ENCODE results near the gene SUSD4.

DNA sequence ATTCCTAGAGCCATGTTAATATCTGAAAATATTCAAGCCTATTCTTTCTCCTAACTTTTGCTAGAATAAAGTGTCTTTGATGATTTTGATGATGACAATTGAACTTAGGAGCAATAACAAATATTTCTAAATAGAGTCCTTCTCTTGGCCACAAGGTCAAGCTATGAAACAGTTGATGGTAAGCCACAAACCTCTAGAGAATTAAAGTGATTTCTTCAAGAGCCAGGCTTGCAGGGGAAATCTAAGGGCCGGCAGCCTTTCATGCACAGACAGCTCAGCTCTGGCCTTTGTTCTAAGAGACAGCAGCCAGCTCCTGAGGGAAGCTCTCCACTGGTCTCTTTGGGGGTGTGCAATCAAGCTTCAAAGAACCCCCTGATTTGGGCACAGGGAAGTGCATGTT, 59.0 kb downstream of the SUSD4 start:
- TF ChIP-seq, protein P1, sequence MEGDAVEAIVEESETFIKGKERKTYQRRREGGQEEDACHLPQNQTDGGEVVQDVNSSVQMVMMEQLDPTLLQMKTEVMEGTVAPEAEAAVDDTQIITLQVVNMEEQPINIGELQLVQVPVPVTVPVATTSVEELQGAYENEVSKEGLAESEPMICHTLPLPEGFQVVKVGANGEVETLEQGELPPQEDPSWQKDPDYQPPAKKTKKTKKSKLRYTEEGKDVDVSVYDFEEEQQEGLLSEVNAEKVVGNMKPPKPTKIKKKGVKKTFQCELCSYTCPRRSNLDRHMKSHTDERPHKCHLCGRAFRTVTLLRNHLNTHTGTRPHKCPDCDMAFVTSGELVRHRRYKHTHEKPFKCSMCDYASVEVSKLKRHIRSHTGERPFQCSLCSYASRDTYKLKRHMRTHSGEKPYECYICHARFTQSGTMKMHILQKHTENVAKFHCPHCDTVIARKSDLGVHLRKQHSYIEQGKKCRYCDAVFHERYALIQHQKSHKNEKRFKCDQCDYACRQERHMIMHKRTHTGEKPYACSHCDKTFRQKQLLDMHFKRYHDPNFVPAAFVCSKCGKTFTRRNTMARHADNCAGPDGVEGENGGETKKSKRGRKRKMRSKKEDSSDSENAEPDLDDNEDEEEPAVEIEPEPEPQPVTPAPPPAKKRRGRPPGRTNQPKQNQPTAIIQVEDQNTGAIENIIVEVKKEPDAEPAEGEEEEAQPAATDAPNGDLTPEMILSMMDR (IDR thresholded peaks at IDR 0.05), result no peak
- TF ChIP-seq, protein P2, sequence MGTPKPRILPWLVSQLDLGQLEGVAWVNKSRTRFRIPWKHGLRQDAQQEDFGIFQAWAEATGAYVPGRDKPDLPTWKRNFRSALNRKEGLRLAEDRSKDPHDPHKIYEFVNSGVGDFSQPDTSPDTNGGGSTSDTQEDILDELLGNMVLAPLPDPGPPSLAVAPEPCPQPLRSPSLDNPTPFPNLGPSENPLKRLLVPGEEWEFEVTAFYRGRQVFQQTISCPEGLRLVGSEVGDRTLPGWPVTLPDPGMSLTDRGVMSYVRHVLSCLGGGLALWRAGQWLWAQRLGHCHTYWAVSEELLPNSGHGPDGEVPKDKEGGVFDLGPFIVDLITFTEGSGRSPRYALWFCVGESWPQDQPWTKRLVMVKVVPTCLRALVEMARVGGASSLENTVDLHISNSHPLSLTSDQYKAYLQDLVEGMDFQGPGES (IDR thresholded peaks at IDR 0.05; ENCODE audit: low read depth, low read length), result no peak
- TF ChIP-seq SIN3A (IDR thresholded peaks at IDR 0.05; ENCODE audit: borderline replicate concordance, low read depth, low read length) (no peak), REST (IDR thresholded peaks at IDR 0.05; ENCODE audit: low read depth, low read length) (no peak), EZH2phosphoT487 (IDR thresholded peaks at IDR 0.05; ENCODE audit: borderline replicate concordance, low read depth) (no peak), CHD2 (IDR thresholded peaks at IDR 0.05; ENCODE audit: low read length, partially characterized antibody) (no peak), POLR2AphosphoS5 (IDR thresholded peaks at IDR 0.05; ENCODE audit: low read depth, low read length) (no peak)

Data from SK-N-SH (cell line).